ENCODE measurements around the gene TES. TPM values are rescaled to one million over a fixed set of nuclear protein-coding genes. Genes with fewer than 3 reads are reported as not detected.
"Not testable (repeated sequence)": the region's sequence is repeated elsewhere in the genome, so short reads cannot be mapped to it uniquely, and the experiment has no call there.

Gene TES
- total RNA-seq, 2 donors from 2014 or later, result 69.1 to 124 TPM

- H3K27ac Mint-ChIP-seq; H3K4me1 Mint-ChIP-seq (ENCODE audit: low read depth in 2 of 2); H3K4me3 Mint-ChIP-seq; H3K9me3 Mint-ChIP-seq; DNase-seq (ENCODE audit: low spot score); H3K36me3 Mint-ChIP-seq; ATAC-seq: not testable (repeated sequence)
- peaks cover 2 to 13% of the 10 kb centered on the region in 2 donors for H3K27me3 Mint-ChIP-seq
Observed at GRCh38 chr7:116175095-116175494, 35.2 kb upstream of the TES start.

- ATAC-seq (no peak), DNase-seq (ENCODE audit: low spot score) (no peak)
- no peak overlapping the region for H3K27ac Mint-ChIP-seq
- no peak overlapping the region for H3K4me3 Mint-ChIP-seq
- no peaks in the 10 kb centered on the region for H3K36me3 Mint-ChIP-seq
- no peaks in the 10 kb centered on the region for H3K9me3 Mint-ChIP-seq
- peaks cover 2 to 4% of the 10 kb centered on the region in 2 donors for H3K27me3 Mint-ChIP-seq
- peaks cover 0 to 4% of the 10 kb centered on the region in 2 donors for H3K4me1 Mint-ChIP-seq (ENCODE audit: low read depth in 2 of 2)
Observed at GRCh38 chr7:116176226-116176625, 34.1 kb upstream of the TES start.

- ATAC-seq (no peak), DNase-seq (ENCODE audit: low spot score) (no peak)
- peaks cover 0 to 4% of the 10 kb centered on the region in 2 donors for H3K4me1 Mint-ChIP-seq (ENCODE audit: low read depth in 2 of 2)
- no peaks in the 10 kb centered on the region for H3K36me3 Mint-ChIP-seq
- no peaks in the 10 kb centered on the region for H3K27me3 Mint-ChIP-seq
- H3K27ac Mint-ChIP-seq, result no peak overlapping the region
- H3K9me3 Mint-ChIP-seq, result no peaks in the 10 kb centered on the region
- H3K4me3 Mint-ChIP-seq, result no peak overlapping the region
Observed at GRCh38 chr7:116177009-116177408, 33.3 kb upstream of the TES start.

GRCh38 chr7:116180302-116180701, 30.0 kb upstream of the TES start:
- Mint-ChIP-seq H3K27me3 (no peaks in the 10 kb centered on the region), H3K36me3 (no peaks in the 10 kb centered on the region), H3K4me1 (ENCODE audit: low read depth in 2 of 2) (peaks cover 0 to 4% of the 10 kb centered on the region in 2 donors), H3K9me3 (no peaks in the 10 kb centered on the region), H3K4me3 (no peak overlapping the region), H3K27ac (no peak overlapping the region)
- ATAC-seq (no peak), DNase-seq (ENCODE audit: low spot score) (no peak)

GRCh38 chr7:116182023-116182422, 28.3 kb upstream of the TES start:
- ATAC-seq (no peak), DNase-seq (ENCODE audit: low spot score) (no peak)
- Mint-ChIP-seq H3K9me3 (no peaks in the 10 kb centered on the region), H3K27me3 (peaks cover 0 to 2% of the 10 kb centered on the region in 2 donors), H3K4me3 (no peak overlapping the region), H3K36me3 (no peaks in the 10 kb centered on the region), H3K27ac (no peak overlapping the region), H3K4me1 (ENCODE audit: low read depth in 2 of 2) (peaks cover 0 to 7% of the 10 kb centered on the region in 2 donors)

GRCh38 chr7:116185450-116185849, 24.9 kb upstream of the TES start:
- ATAC-seq (no peak), DNase-seq (ENCODE audit: low spot score) (no peak)
- H3K4me1 Mint-ChIP-seq (ENCODE audit: low read depth in 2 of 2), result peaks cover 0 to 4% of the 10 kb centered on the region in 2 donors
- H3K27me3 Mint-ChIP-seq, result peaks cover 2 to 6% of the 10 kb centered on the region in 2 donors
- no peak overlapping the region for H3K27ac Mint-ChIP-seq
- no peaks in the 10 kb centered on the region for H3K9me3 Mint-ChIP-seq
- peaks cover 9% of the 10 kb centered on the region for H3K36me3 Mint-ChIP-seq
- no peak overlapping the region for H3K4me3 Mint-ChIP-seq

GRCh38 chr7:116185956-116186355, 24.4 kb upstream of the TES start:
- ATAC-seq, result no peak
- H3K4me3 Mint-ChIP-seq, result no peak overlapping the region
- peaks cover 9% of the 10 kb centered on the region for H3K36me3 Mint-ChIP-seq
- H3K4me1 Mint-ChIP-seq (ENCODE audit: low read depth in 2 of 2), result peaks cover 0 to 3% of the 10 kb centered on the region in 2 donors
- H3K27ac Mint-ChIP-seq, result no peak overlapping the region
- DNase-seq (ENCODE audit: low spot score), result no peak
- H3K27me3 Mint-ChIP-seq, result peaks cover 2 to 6% of the 10 kb centered on the region in 2 donors
- no peaks in the 10 kb centered on the region for H3K9me3 Mint-ChIP-seq

- Mint-ChIP-seq H3K4me3 (no peak overlapping the region), H3K27me3 (peaks cover 2 to 6% of the 10 kb centered on the region in 2 donors), H3K9me3 (no peaks in the 10 kb centered on the region), H3K36me3 (peaks cover 9% of the 10 kb centered on the region), H3K27ac (no peak overlapping the region), H3K4me1 (ENCODE audit: low read depth in 2 of 2) (peaks cover 0 to 3% of the 10 kb centered on the region in 2 donors)
- DNase-seq (ENCODE audit: low spot score) (no peak), ATAC-seq (no peak)
Observed at GRCh38 chr7:116187400-116187799, 22.9 kb upstream of the TES start.

- no peak overlapping the region for H3K4me3 Mint-ChIP-seq
- H3K9me3 Mint-ChIP-seq, result no peaks in the 10 kb centered on the region
- DNase-seq (ENCODE audit: low spot score) (no peak), ATAC-seq (no peak)
- no peaks in the 10 kb centered on the region for H3K36me3 Mint-ChIP-seq
- H3K27ac Mint-ChIP-seq, result no peak overlapping the region
- peaks cover 0 to 8% of the 10 kb centered on the region in 2 donors for H3K27me3 Mint-ChIP-seq
- no peaks in the 10 kb centered on the region for H3K4me1 Mint-ChIP-seq (ENCODE audit: low read depth in 2 of 2)
Observed at GRCh38 chr7:116193329-116194087, 16.8 kb upstream of the TES start.

- Mint-ChIP-seq H3K9me3 (no peaks in the 10 kb centered on the region), H3K4me3 (no peak overlapping the region), H3K27me3 (peaks cover 0 to 8% of the 10 kb centered on the region in 2 donors), H3K36me3 (no peaks in the 10 kb centered on the region), H3K27ac (no peak overlapping the region), H3K4me1 (ENCODE audit: low read depth in 2 of 2) (no peaks in the 10 kb centered on the region)
- ATAC-seq (no peak), DNase-seq (ENCODE audit: low spot score) (no peak)
Observed at GRCh38 chr7:116194115-116194514, 16.2 kb upstream of the TES start.

GRCh38 chr7:116195451-116195850, 14.9 kb upstream of the TES start:
- H3K4me3 Mint-ChIP-seq, result no peak overlapping the region
- DNase-seq (ENCODE audit: low spot score), result no peak
- no peaks in the 10 kb centered on the region for H3K36me3 Mint-ChIP-seq
- H3K4me1 Mint-ChIP-seq (ENCODE audit: low read depth in 2 of 2), result no peaks in the 10 kb centered on the region
- H3K9me3 Mint-ChIP-seq, result no peaks in the 10 kb centered on the region
- ATAC-seq, result no peak
- H3K27me3 Mint-ChIP-seq, result peaks cover 0 to 8% of the 10 kb centered on the region in 2 donors
- H3K27ac Mint-ChIP-seq, result no peak overlapping the region

GRCh38 chr7:116196947-116197346, 13.4 kb upstream of the TES start:
- H3K27ac Mint-ChIP-seq, result no peak overlapping the region
- no peak for ATAC-seq
- DNase-seq (ENCODE audit: low spot score), result no peak
- H3K9me3 Mint-ChIP-seq, result no peaks in the 10 kb centered on the region
- peaks cover 0 to 8% of the 10 kb centered on the region in 2 donors for H3K27me3 Mint-ChIP-seq
- H3K4me3 Mint-ChIP-seq, result no peak overlapping the region
- H3K4me1 Mint-ChIP-seq (ENCODE audit: low read depth in 2 of 2), result no peaks in the 10 kb centered on the region
- no peaks in the 10 kb centered on the region for H3K36me3 Mint-ChIP-seq

- Mint-ChIP-seq H3K9me3 (no peaks in the 10 kb centered on the region), H3K27ac (no peak overlapping the region), H3K4me1 (ENCODE audit: low read depth in 2 of 2) (no peaks in the 10 kb centered on the region), H3K27me3 (peaks cover 0 to 8% of the 10 kb centered on the region in 2 donors), H3K4me3 (no peak overlapping the region), H3K36me3 (no peaks in the 10 kb centered on the region)
- DNase-seq (ENCODE audit: low spot score) (no peak), ATAC-seq (no peak)
Observed at GRCh38 chr7:116197360-116197759, 13.0 kb upstream of the TES start.

GRCh38 chr7:116198748-116199410, 11.5 kb upstream of the TES start:
- Mint-ChIP-seq H3K9me3 (no peaks in the 10 kb centered on the region), H3K4me1 (ENCODE audit: low read depth in 2 of 2) (no peaks in the 10 kb centered on the region), H3K36me3 (no peaks in the 10 kb centered on the region), H3K27ac (peak overlapping the region in 1 of 2 donors; percentile 13), H3K27me3 (peaks cover 8% of the 10 kb centered on the region in 2 donors), H3K4me3 (no peak overlapping the region)
- no peak for DNase-seq (ENCODE audit: low spot score)
- no peak for ATAC-seq

Measured in natural killer cell treated with Interleukin-12 subunit alpha and Interleukin-12 subunit beta and Interleukin-15 and Interleukin-18, amount 100 ng/mL, for 72 hours (primary cell).